ENCODE data around the gene TADA2A. TPM values are rescaled to one million over a fixed set of nuclear protein-coding genes. Genes with fewer than 3 reads are reported as not detected.
A peak's percentile ranks its signal among the peaks of the same experiment; 100 is the strongest.
"Not testable (repeated sequence)": the region's sequence is repeated elsewhere in the genome, so short reads cannot be mapped to it uniquely, and the experiment has no call there.

The TADA2A gene
- total RNA-seq, 2 donors from 2014 or later, result 26.9 to 31.6 TPM

- no peak for DNase-seq
- Histone ChIP-seq H3K27me3 (ENCODE audit: control insufficient read depth, insufficient read depth, low read length, poor library complexity, severe bottlenecking) (no peaks in the 10 kb centered on the region), H3K27ac (ENCODE audit: low read depth, low read length) (no peak overlapping the region), H3K9me3 (ENCODE audit: control insufficient read depth, low read length) (no peaks in the 10 kb centered on the region), H3K4me1 (ENCODE audit: control insufficient read depth, insufficient read depth, low read length) (no peaks in the 10 kb centered on the region), H3K36me3 (ENCODE audit: control insufficient read depth, insufficient read depth, low read length) (peaks cover 4% of the 10 kb centered on the region), H3K4me3 (ENCODE audit: low read length) (no peak overlapping the region), H3K9ac (ENCODE audit: extremely low read depth, low read length, poor library complexity, severe bottlenecking) (no peak overlapping the region)
- no peak overlapping the region for H3K4me3 Mint-ChIP-seq
- no peak overlapping the region for H3K27ac Mint-ChIP-seq
- H3K27me3 Mint-ChIP-seq (ENCODE audit: insufficient read depth), result no peaks in the 10 kb centered on the region
- peaks cover 8% of the 10 kb centered on the region for H3K4me1 Mint-ChIP-seq
- TF ChIP-seq CTCF (conservative IDR thresholded peaks at IDR 0.05), result no peak
- H3K9me3 Mint-ChIP-seq, result no peaks in the 10 kb centered on the region
- H3K36me3 Mint-ChIP-seq (ENCODE audit: low read depth), result peaks cover 6% of the 10 kb centered on the region
These were observed 6.2 kb upstream of the TADA2A start for GRCh38 chr17:37400505-37400904.

- H3K4me1 ChIP-seq (ENCODE audit: control insufficient read depth, insufficient read depth, low read length); H3K27me3 Mint-ChIP-seq (ENCODE audit: insufficient read depth); H3K27ac Mint-ChIP-seq; H3K27me3 ChIP-seq (ENCODE audit: control insufficient read depth, insufficient read depth, low read length, poor library complexity, severe bottlenecking); H3K9me3 Mint-ChIP-seq; H3K9me3 ChIP-seq (ENCODE audit: control insufficient read depth, low read length); DNase-seq; H3K27ac ChIP-seq (ENCODE audit: low read depth, low read length): not testable (repeated sequence)
- H3K9ac ChIP-seq (ENCODE audit: extremely low read depth, low read length, poor library complexity, severe bottlenecking), result peak overlapping the region; percentile 68
- H3K36me3 ChIP-seq (ENCODE audit: control insufficient read depth, insufficient read depth, low read length), result peaks cover 12% of the 10 kb centered on the region
- Mint-ChIP-seq H3K4me3 (peak overlapping the region; percentile 98), H3K36me3 (ENCODE audit: low read depth) (peaks cover 14% of the 10 kb centered on the region), H3K4me1 (peaks cover 15% of the 10 kb centered on the region)
- H3K4me3 ChIP-seq (ENCODE audit: low read length), result peak overlapping the region; percentile 93
- WGBS, 2 experiments (ENCODE audit: insufficient coverage in 1 of 2, insufficient read length in 1 of 2), result 80% methylated on average over 14 of the region's 14 CpGs; no CpG with 5 or more reads in 1 of the 2 experiments
These were observed 1.2 kb upstream of the TADA2A start for GRCh38 chr17:37405522-37405921.

DNA sequence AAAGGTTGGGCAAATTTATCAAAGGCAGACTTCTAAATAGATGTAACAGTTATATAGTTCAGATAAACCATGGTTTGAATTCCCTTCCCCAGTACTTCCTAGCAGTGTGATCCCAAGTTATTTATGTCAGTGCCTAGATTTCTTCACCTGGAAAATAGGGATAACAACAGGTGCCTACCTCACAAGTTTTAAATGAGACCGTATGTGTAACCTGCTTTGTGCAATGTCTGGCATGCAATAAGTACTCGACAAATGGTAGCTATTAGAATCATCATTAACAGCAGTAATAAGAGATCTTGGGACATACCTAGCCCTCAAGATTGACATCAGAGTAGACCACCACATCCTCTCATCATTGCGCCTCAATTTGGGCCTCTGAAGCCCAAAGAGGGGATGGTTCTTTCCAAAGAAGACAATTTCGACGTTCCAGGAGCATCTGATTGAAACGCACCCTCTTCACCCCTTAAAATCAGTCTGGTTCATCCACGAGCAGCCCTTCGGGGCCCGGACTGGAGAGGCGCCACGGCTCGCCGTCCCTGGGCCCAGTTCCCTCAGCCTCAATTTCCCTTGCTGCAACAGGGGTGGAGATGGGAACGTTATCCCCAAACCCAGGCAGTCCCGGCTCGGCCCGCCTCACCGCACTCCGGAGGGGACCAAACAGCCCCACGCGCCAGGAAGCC is 591 bp upstream of the TADA2A start:
- no peak for TF ChIP-seq CTCF (conservative IDR thresholded peaks at IDR 0.05)
- Histone ChIP-seq H3K9ac (ENCODE audit: extremely low read depth, low read length, poor library complexity, severe bottlenecking) (peak overlapping the region; percentile 68), H3K4me1 (ENCODE audit: control insufficient read depth, insufficient read depth, low read length) (no peaks in the 10 kb centered on the region), H3K36me3 (ENCODE audit: control insufficient read depth, insufficient read depth, low read length) (peaks cover 17% of the 10 kb centered on the region), H3K27me3 (ENCODE audit: control insufficient read depth, insufficient read depth, low read length, poor library complexity, severe bottlenecking) (no peaks in the 10 kb centered on the region), H3K27ac (ENCODE audit: low read depth, low read length) (peak overlapping the region; percentile 74), H3K9me3 (ENCODE audit: control insufficient read depth, low read length) (no peaks in the 10 kb centered on the region), H3K4me3 (ENCODE audit: low read length) (peak overlapping the region; percentile 93)
- Mint-ChIP-seq H3K27ac (peak overlapping the region; percentile 96), H3K36me3 (ENCODE audit: low read depth) (peaks cover 20% of the 10 kb centered on the region), H3K9me3 (no peaks in the 10 kb centered on the region), H3K4me3 (peak overlapping the region; percentile 98), H3K27me3 (ENCODE audit: insufficient read depth) (no peaks in the 10 kb centered on the region), H3K4me1 (peaks cover 15% of the 10 kb centered on the region)
- no peak for DNase-seq
- 2 to 4% methylated on average over 11 to 21 of the region's 21 CpGs for WGBS, 2 experiments (ENCODE audit: insufficient coverage in 1 of 2, insufficient read length in 1 of 2)

DNA sequence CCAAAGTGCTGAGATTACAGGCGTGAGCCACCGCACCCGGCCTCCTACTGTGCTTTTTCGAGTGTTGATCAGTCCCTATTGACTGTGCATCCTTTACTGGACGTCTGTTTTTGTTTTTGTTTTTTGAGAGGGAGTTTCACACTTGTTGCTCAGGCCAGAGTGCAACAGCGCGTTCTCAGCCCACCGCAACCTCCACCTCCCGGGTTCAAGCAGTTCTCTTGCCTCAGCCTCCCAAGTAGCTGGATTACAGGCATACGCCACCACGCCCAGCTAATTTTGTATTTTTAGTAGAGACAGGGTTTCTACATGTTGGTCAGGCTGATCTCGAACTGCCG is 1.4 kb downstream of the TADA2A start:
- H3K4me3 ChIP-seq (ENCODE audit: low read length), result peak overlapping the region; percentile 96
- DNase-seq; H3K27me3 Mint-ChIP-seq (ENCODE audit: insufficient read depth); H3K4me1 ChIP-seq (ENCODE audit: control insufficient read depth, insufficient read depth, low read length); H3K27me3 ChIP-seq (ENCODE audit: control insufficient read depth, insufficient read depth, low read length, poor library complexity, severe bottlenecking); H3K27ac ChIP-seq (ENCODE audit: low read depth, low read length); H3K9me3 Mint-ChIP-seq; H3K9me3 ChIP-seq (ENCODE audit: control insufficient read depth, low read length); H3K9ac ChIP-seq (ENCODE audit: extremely low read depth, low read length, poor library complexity, severe bottlenecking): not testable (repeated sequence)
- H3K27ac Mint-ChIP-seq, result peak overlapping the region; percentile 39
- 95% methylated on average over 13 of the region's 13 CpGs for WGBS, 2 experiments (ENCODE audit: insufficient coverage in 1 of 2, insufficient read length in 1 of 2)
- H3K36me3 Mint-ChIP-seq (ENCODE audit: low read depth), result peaks cover 37% of the 10 kb centered on the region
- H3K36me3 ChIP-seq (ENCODE audit: control insufficient read depth, insufficient read depth, low read length), result peaks cover 35% of the 10 kb centered on the region
- H3K4me3 Mint-ChIP-seq, result peak overlapping the region; percentile 98
- H3K4me1 Mint-ChIP-seq, result peaks cover 15% of the 10 kb centered on the region
